Endothelial cell (in vitro differentiated cells): ENCODE results near the gene ANTXR1. TPM values are rescaled to one million over a fixed set of nuclear protein-coding genes. Genes with fewer than 3 reads are reported as not detected.

Experiments
- DNase-seq: peaks from one replicate; pipeline ENCODE4 v3.0.0; 2021; ENCODE audit warnings: low spot score
- H3K27ac Mint-ChIP-seq: one replicate; pipeline ENCODE4 v1.8.0; 2021; ENCODE audit warnings: mixed read lengths, inconsistent platforms; ENCODE audit not compliant: unreplicated experiment
- H3K27me3 Mint-ChIP-seq: one replicate; pipeline ENCODE4 v1.8.0; 2021; ENCODE audit warnings: mild to moderate bottlenecking, moderate library complexity, mixed read lengths, inconsistent platforms; ENCODE audit not compliant: unreplicated experiment
- H3K36me3 Mint-ChIP-seq: one replicate; pipeline ENCODE4 v1.8.0; 2021; ENCODE audit warnings: mild to moderate bottlenecking, low read depth, mixed read lengths, inconsistent platforms; ENCODE audit not compliant: unreplicated experiment
- H3K4me1 Mint-ChIP-seq: one replicate; pipeline ENCODE4 v1.8.0; 2021; ENCODE audit warnings: mild to moderate bottlenecking, mixed read lengths, inconsistent platforms; ENCODE audit not compliant: unreplicated experiment
- H3K4me3 Mint-ChIP-seq: one replicate; pipeline ENCODE4 v1.8.0; 2021; ENCODE audit warnings: mild to moderate bottlenecking, mixed read lengths, inconsistent platforms; ENCODE audit not compliant: unreplicated experiment
- H3K9me3 Mint-ChIP-seq: one replicate; pipeline ENCODE4 v1.8.0; 2021; ENCODE audit warnings: mixed read lengths, inconsistent platforms; ENCODE audit not compliant: unreplicated experiment
- CTCF ChIP-seq: fragments of 200-600 bp; sonication (generic); IDR thresholded peaks from one replicate; pipeline ENCODE4 v1.5.0; 2021; ENCODE audit warnings: antibody characterized with exemption; ENCODE audit not compliant: unreplicated experiment
- total RNA-seq: library from RNA; stranded (reverse); fragmentation: NEBNext Ultra II Directional; extraction: Animal tissue kit (Norgen Biotek cat#: 25700); gene quantifications from one replicate; pipeline ENCODE4 v1.2.1, GENCODE V29; 2021; ENCODE audit not compliant: unreplicated experiment

The ANTXR1 gene
- total RNA-seq, 1 donor from 2014 or later, result 7.5 TPM

- TF ChIP-seq CTCF, result no peak
- H3K36me3 Mint-ChIP-seq, result peaks cover 5% of the 10 kb centered on the region
- H3K4me3 Mint-ChIP-seq, result no peak overlapping the region
- H3K27ac Mint-ChIP-seq, result no peak overlapping the region
- H3K9me3 Mint-ChIP-seq, result no peaks in the 10 kb centered on the region
- no peaks in the 10 kb centered on the region for H3K4me1 Mint-ChIP-seq
- DNase-seq, result no peak
- peaks cover 3% of the 10 kb centered on the region for H3K27me3 Mint-ChIP-seq
These were observed 191.7 kb downstream of the ANTXR1 start for GRCh38 chr2:69204654-69205053.

- no peaks in the 10 kb centered on the region for H3K9me3 Mint-ChIP-seq
- no peak overlapping the region for H3K27ac Mint-ChIP-seq
- no peak for TF ChIP-seq CTCF
- no peak for DNase-seq
- peaks cover 5% of the 10 kb centered on the region for H3K36me3 Mint-ChIP-seq
- no peaks in the 10 kb centered on the region for H3K27me3 Mint-ChIP-seq
- no peak overlapping the region for H3K4me3 Mint-ChIP-seq
- H3K4me1 Mint-ChIP-seq, result no peaks in the 10 kb centered on the region
These were observed 192.1 kb downstream of the ANTXR1 start for GRCh38 chr2:69205076-69205475.

- Mint-ChIP-seq H3K9me3 (no peaks in the 10 kb centered on the region), H3K36me3 (peaks cover 5% of the 10 kb centered on the region), H3K4me1 (no peaks in the 10 kb centered on the region), H3K4me3 (no peak overlapping the region), H3K27ac (no peak overlapping the region), H3K27me3 (no peaks in the 10 kb centered on the region)
- no peak for TF ChIP-seq CTCF
- no peak for DNase-seq
These were observed 192.5 kb downstream of the ANTXR1 start for GRCh38 chr2:69205491-69205890.

- Mint-ChIP-seq H3K4me1 (no peaks in the 10 kb centered on the region), H3K36me3 (peaks cover 5% of the 10 kb centered on the region), H3K9me3 (no peaks in the 10 kb centered on the region), H3K27me3 (no peaks in the 10 kb centered on the region), H3K4me3 (no peak overlapping the region), H3K27ac (no peak overlapping the region)
- TF ChIP-seq CTCF, result no peak
- no peak for DNase-seq
These were observed 195.1 kb downstream of the ANTXR1 start for GRCh38 chr2:69208023-69208595.

- no peak for DNase-seq
These were observed 196.5 kb downstream of the ANTXR1 start for GRCh38 chr2:69209482-69209881.

More at GRCh38 chr2:69209482-69209881, 196.5 kb downstream of the ANTXR1 start:
- no peak for TF ChIP-seq CTCF
- Mint-ChIP-seq H3K4me1 (no peaks in the 10 kb centered on the region), H3K36me3 (peaks cover 5% of the 10 kb centered on the region), H3K4me3 (no peak overlapping the region), H3K27ac (no peak overlapping the region), H3K27me3 (peaks cover 1% of the 10 kb centered on the region), H3K9me3 (no peaks in the 10 kb centered on the region)
